GM12878 (cell line): Measurements from ENCODE around the gene MNT. TPM values are rescaled to one million over a fixed set of nuclear protein-coding genes. Genes with fewer than 3 reads are reported as not detected.
A peak's percentile ranks its signal among the peaks of the same experiment; 100 is the strongest.

Experiments
- ATF2 ChIP-seq: IDR thresholded peaks from 2 replicates; pipeline ENCODE4 v1.6.1; 2012; ENCODE audit warnings: low read length, inconsistent platforms
- BACH1 ChIP-seq: fragments of 450-650 bp; IDR thresholded peaks from 2 replicates; pipeline ENCODE4 v1.6.1; 2017; ENCODE audit warnings: mild to moderate bottlenecking, borderline replicate concordance
- BHLHE40 ChIP-seq, 2 experiments: fragments of 450-650 bp in 1 of 2; IDR thresholded peaks; 2 replicates each; pipeline ENCODE4 v1.6.1; 2011 to 2017; ENCODE audit warnings: low read depth in 2 of 2, borderline replicate concordance in 1 of 2, improper control_type of control experiment in 1 of 2, low read length in 1 of 2, mild to moderate bottlenecking in 1 of 2
- CREB1 ChIP-seq: IDR thresholded peaks from 2 replicates; pipeline ENCODE4 v1.6.1; 2012; ENCODE audit warnings: low read depth, mild to moderate bottlenecking, inconsistent platforms
- DPF2 ChIP-seq: fragments of 450-650 bp; IDR thresholded peaks from 2 replicates; pipeline ENCODE4 v1.6.1; 2017; ENCODE audit warnings: mild to moderate bottlenecking
- HCFC1 ChIP-seq: fragments of 150-350 bp; IDR thresholded peaks from 2 replicates; pipeline ENCODE4 v1.6.1; 2014; ENCODE audit warnings: low read length
- HDAC6 ChIP-seq: fragments of 200-600 bp; sonication (generic); IDR thresholded peaks from one replicate; pipeline ENCODE4 v1.8.0; 2017; ENCODE audit warnings: antibody characterized with exemption; ENCODE audit not compliant: unreplicated experiment
- IKZF1 ChIP-seq: fragments of 450-650 bp; conservative IDR thresholded peaks from 2 replicates; pipeline ENCODE4 v1.6.1; 2017; ENCODE audit warnings: antibody characterized with exemption, mild to moderate bottlenecking
- NR2F1 ChIP-seq: fragments of 450-650 bp; conservative IDR thresholded peaks from 2 replicates; pipeline ENCODE4 v1.6.1; 2017; ENCODE audit warnings: mild to moderate bottlenecking
- PAX5 ChIP-seq: IDR thresholded peaks from 2 replicates; pipeline ENCODE4 v1.6.1; 2011; ENCODE audit warnings: low read depth, low read length, borderline replicate concordance
- PKNOX1 ChIP-seq: fragments of 450-650 bp; IDR thresholded peaks from 2 replicates; pipeline ENCODE4 v1.6.1; 2016; ENCODE audit warnings: mild to moderate bottlenecking
- RCOR1 ChIP-seq: conservative IDR thresholded peaks from 2 replicates; pipeline ENCODE4 v1.6.1; 2012; ENCODE audit warnings: low read depth, low read length, improper control_type of control experiment
- SIN3A ChIP-seq: IDR thresholded peaks from 2 replicates; pipeline ENCODE4 v1.6.1; 2012; ENCODE audit warnings: low read depth, low read length, improper control_type of control experiment
- SP1 ChIP-seq: IDR thresholded peaks from one replicate; pipeline ENCODE4 v1.6.1; 2011; ENCODE audit warnings: low read depth, low read length
- TBL1XR1 ChIP-seq: IDR thresholded peaks from 2 replicates; pipeline ENCODE4 v1.6.1; 2012; ENCODE audit warnings: low read depth, low read length, improper control_type of control experiment
- polyA plus RNA-seq, 11 experiments: library from polyadenylated mRNA; depleted of rRNA in 4 of 11; unstranded in 6 of 11; stranded (reverse) in 5 of 11; fragments of >200 nt; fragmentation: Nextera tagmentation in 4 of 11; fragmentation: Illumina TruSeq in 1 of 11; extraction: Ambion mirVana in 4 of 11; extraction: Trizol in 1 of 11; gene quantifications; 1 replicate in 1 of 11; 2 replicates in 10 of 11; pipeline versions ENCODE4 v1.2.1 to v1.2.3, GENCODE V29; 2011 to 2016; ENCODE audit warnings: inconsistent platforms in 2 of 11, missing spikeins in 2 of 11, low read depth in 1 of 11
- total RNA-seq, 4 experiments: library from RNA; depleted of rRNA in 3 of 4; stranded (reverse); fragments of >200 nt in 3 of 4; fragmentation: Illumina TruSeq in 1 of 4; extraction: Trizol in 1 of 4; gene quantifications; 2 replicates each; pipeline versions ENCODE4 v1.2.1 to v1.2.3, GENCODE V29; 2013 to 2021
- TF ChIP-seq, protein P1 (sequence below): fragments of 150-350 bp; IDR thresholded peaks from 2 replicates; pipeline ENCODE4 v1.6.1; 2014; ENCODE audit warnings: mild to moderate bottlenecking, low read depth, low read length
- TF ChIP-seq, protein P2 (sequence below): fragments of 150-350 bp; IDR thresholded peaks from 2 replicates; pipeline ENCODE4 v1.6.1; 2016; ENCODE audit warnings: low read depth, low read length
- TF ChIP-seq, protein P3 (sequence below): fragments of 450-650 bp; IDR thresholded peaks from 2 replicates; pipeline ENCODE4 v1.6.1; 2016; ENCODE audit warnings: mild to moderate bottlenecking
- TF ChIP-seq, protein P4 (sequence below): IDR thresholded peaks from 2 replicates; pipeline ENCODE4 v1.6.1; 2011; ENCODE audit warnings: mild to moderate bottlenecking, low read depth, low read length, moderate library complexity; ENCODE audit not compliant: insufficient replicate concordance

Gene MNT
- total and polyA plus RNA-seq, 10 of the 15 experiments (the other 5 are each of a cell fraction or from before 2014, with no cell fraction given): 0.31 to 15.9 (median 3.8) TPM

DNA sequence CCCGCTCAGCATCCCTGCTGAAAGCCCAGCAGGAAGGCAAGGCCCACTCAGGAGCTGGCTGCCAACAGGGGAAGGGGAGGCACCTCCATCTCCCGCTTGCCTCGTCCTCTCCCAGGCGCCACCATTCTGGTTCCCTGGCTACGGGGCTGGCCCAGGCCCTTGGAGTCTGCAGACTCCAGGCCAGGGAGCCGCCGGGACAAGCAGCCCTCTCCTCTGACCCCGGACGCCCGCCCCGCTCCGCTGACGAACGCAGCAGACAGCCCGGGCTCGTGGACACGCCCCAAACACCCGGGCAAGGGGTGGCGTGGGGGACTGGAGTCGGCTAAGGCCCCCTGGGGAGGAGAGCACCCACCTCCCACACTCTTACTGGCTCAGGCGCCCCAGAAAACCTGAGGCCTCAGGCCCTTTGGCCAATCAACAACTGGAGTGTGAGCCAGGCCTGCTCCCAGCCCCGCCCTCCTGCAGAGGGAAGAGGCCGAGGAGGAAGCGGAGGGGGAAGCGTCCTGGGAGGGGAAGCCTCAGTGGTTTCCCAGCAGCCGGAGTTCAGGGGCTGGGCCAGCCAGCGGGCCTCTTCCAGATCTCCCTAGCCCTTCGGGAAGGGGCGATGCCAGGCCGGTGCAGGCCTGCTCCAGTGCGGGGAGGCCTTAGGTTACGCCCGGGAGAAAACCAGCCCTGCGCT, 4.2 kb downstream of the MNT start (continued):
- TF ChIP-seq, protein P1, sequence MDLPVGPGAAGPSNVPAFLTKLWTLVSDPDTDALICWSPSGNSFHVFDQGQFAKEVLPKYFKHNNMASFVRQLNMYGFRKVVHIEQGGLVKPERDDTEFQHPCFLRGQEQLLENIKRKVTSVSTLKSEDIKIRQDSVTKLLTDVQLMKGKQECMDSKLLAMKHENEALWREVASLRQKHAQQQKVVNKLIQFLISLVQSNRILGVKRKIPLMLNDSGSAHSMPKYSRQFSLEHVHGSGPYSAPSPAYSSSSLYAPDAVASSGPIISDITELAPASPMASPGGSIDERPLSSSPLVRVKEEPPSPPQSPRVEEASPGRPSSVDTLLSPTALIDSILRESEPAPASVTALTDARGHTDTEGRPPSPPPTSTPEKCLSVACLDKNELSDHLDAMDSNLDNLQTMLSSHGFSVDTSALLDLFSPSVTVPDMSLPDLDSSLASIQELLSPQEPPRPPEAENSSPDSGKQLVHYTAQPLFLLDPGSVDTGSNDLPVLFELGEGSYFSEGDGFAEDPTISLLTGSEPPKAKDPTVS: no peak
- TF ChIP-seq, protein P2, sequence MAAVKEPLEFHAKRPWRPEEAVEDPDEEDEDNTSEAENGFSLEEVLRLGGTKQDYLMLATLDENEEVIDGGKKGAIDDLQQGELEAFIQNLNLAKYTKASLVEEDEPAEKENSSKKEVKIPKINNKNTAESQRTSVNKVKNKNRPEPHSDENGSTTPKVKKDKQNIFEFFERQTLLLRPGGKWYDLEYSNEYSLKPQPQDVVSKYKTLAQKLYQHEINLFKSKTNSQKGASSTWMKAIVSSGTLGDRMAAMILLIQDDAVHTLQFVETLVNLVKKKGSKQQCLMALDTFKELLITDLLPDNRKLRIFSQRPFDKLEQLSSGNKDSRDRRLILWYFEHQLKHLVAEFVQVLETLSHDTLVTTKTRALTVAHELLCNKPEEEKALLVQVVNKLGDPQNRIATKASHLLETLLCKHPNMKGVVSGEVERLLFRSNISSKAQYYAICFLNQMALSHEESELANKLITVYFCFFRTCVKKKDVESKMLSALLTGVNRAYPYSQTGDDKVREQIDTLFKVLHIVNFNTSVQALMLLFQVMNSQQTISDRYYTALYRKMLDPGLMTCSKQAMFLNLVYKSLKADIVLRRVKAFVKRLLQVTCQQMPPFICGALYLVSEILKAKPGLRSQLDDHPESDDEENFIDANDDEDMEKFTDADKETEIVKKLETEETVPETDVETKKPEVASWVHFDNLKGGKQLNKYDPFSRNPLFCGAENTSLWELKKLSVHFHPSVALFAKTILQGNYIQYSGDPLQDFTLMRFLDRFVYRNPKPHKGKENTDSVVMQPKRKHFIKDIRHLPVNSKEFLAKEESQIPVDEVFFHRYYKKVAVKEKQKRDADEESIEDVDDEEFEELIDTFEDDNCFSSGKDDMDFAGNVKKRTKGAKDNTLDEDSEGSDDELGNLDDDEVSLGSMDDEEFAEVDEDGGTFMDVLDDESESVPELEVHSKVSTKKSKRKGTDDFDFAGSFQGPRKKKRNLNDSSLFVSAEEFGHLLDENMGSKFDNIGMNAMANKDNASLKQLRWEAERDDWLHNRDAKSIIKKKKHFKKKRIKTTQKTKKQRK: no peak
- no peak for TF ChIP-seq DPF2
- TF ChIP-seq, protein P3, sequence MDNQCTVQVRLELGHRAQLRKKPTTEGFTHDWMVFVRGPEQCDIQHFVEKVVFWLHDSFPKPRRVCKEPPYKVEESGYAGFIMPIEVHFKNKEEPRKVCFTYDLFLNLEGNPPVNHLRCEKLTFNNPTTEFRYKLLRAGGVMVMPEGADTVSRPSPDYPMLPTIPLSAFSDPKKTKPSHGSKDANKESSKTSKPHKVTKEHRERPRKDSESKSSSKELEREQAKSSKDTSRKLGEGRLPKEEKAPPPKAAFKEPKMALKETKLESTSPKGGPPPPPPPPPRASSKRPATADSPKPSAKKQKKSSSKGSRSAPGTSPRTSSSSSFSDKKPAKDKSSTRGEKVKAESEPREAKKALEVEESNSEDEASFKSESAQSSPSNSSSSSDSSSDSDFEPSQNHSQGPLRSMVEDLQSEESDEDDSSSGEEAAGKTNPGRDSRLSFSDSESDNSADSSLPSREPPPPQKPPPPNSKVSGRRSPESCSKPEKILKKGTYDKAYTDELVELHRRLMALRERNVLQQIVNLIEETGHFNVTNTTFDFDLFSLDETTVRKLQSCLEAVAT: no peak
- peak in 1 of 2 experiments; percentile 34; a peak in 1 of 4 replicates for TF ChIP-seq BHLHE40 (IDR thresholded peaks at IDR 0.05; ENCODE audit: borderline replicate concordance in 1 of 2, low read depth in 2 of 2, low read length in 1 of 2)
- no peak for TF ChIP-seq SIN3A
- peak; percentile 72 for TF ChIP-seq PKNOX1
- TF ChIP-seq PAX5: no peak
- TF ChIP-seq HCFC1: no peak
- TF ChIP-seq NR2F1: peak; percentile 51; the same call in 1 of the 2 replicates
- no peak for TF ChIP-seq ATF2
- TF ChIP-seq IKZF1: peak; percentile 83
- 0 out of 2 replicates have a peak, but pooled peaks have one; percentile 30 for TF ChIP-seq CREB1
- no peak for TF ChIP-seq RCOR1
- TF ChIP-seq, protein P4, sequence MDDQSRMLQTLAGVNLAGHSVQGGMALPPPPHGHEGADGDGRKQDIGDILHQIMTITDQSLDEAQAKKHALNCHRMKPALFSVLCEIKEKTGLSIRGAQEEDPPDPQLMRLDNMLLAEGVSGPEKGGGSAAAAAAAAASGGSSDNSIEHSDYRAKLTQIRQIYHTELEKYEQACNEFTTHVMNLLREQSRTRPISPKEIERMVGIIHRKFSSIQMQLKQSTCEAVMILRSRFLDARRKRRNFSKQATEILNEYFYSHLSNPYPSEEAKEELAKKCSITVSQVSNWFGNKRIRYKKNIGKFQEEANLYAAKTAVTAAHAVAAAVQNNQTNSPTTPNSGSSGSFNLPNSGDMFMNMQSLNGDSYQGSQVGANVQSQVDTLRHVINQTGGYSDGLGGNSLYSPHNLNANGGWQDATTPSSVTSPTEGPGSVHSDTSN: no peak
- no peak for TF ChIP-seq TBL1XR1
- TF ChIP-seq HDAC6: no peak
- peak; percentile 74; the same call in 1 of the 2 replicates for TF ChIP-seq BACH1
- peak; percentile 76 for TF ChIP-seq SP1
